Vagina (tissue), 2 donors: Measurements from ENCODE around the gene IMMP2L. TPM values are rescaled to one million over a fixed set of nuclear protein-coding genes. Genes with fewer than 3 reads are reported as not detected.
"Not testable (repeated sequence)": the region's sequence is repeated elsewhere in the genome, so short reads cannot be mapped to it uniquely, and the experiment has no call there.

ENCODE experiments used
- DNase-seq, 2 donors: peaks; one replicate each; pipeline ENCODE4 v3.0.0-alpha.2; 2017; ENCODE audit errors: extremely low spot score in 2 of 2
- H3K27ac ChIP-seq: fragments of 200-600 bp; sonication (generic); one replicate; pipeline ENCODE4 v1.5.1; 2019
- H3K27me3 ChIP-seq: fragments of 200-600 bp; sonication (generic); one replicate; pipeline ENCODE4 v1.5.1; 2019
- H3K36me3 ChIP-seq, 2 donors: fragments of 200-600 bp; sonication (generic); one replicate each; pipeline ENCODE4 v1.5.1; 2017 to 2019
- H3K4me1 ChIP-seq: fragments of 200-600 bp; sonication (generic); one replicate; pipeline ENCODE4 v1.5.1; 2019
- H3K4me3 ChIP-seq, 2 donors: fragments of 200-600 bp; sonication (generic); 1 replicate in 1 of 2; 2 replicates in 1 of 2; pipeline ENCODE4 v1.5.1; 2016 to 2019
- H3K9me3 ChIP-seq: fragments of 200-600 bp; sonication (generic); one replicate; pipeline ENCODE4 v1.5.1; 2019
- POLR2A ChIP-seq, 2 donors: fragments of 450-650 bp; IDR thresholded peaks; one replicate each; pipeline ENCODE4 v1.6.1; 2017; ENCODE audit warnings: antibody characterized with exemption in 2 of 2, mild to moderate bottlenecking in 2 of 2, moderate library complexity in 2 of 2
- POLR2AphosphoS5 ChIP-seq, 2 donors: sonication (generic); formaldehyde crosslinking; IDR thresholded peaks; one replicate each; pipeline ENCODE4 v1.9.0; 2017; ENCODE audit warnings: antibody characterized with exemption in 2 of 2, mild to moderate bottlenecking in 2 of 2, low read depth in 1 of 2; ENCODE audit not compliant: insufficient read depth in 1 of 2
- intact Hi-C: fragments of 100-400 bp; cut with DNase I; formaldehyde crosslinking; loops from one replicate; pipeline ENCODE4 v1.15.1; 2023
- total RNA-seq: library from RNA; depleted of rRNA; stranded (reverse); fragments of >200 nt; gene quantifications from one replicate; pipeline ENCODE4 v1.2.3, GENCODE V29; 2016
- TF ChIP-seq, protein P1 (sequence below), 3 experiments: fragments of 450-650 bp in 2 of 3; fragments of 200-600 bp in 1 of 3; sonication (generic) in 1 of 3; IDR thresholded peaks; one replicate each; pipeline ENCODE4 v1.5.1; 2017 to 2019; ENCODE audit warnings: antibody characterized with exemption in 3 of 3, mild to moderate bottlenecking in 2 of 3, moderate library complexity in 2 of 3

IMMP2L gene
- total RNA-seq, 1 donor from 2014 or later = 13.3 TPM

- no peak overlapping the region for H3K4me3 ChIP-seq
These were observed 101.6 kb downstream of the IMMP2L start for GRCh38 chr7:111460695-111461094.

GRCh38 chr7:111459757-111460280 lies 102.5 kb downstream of the IMMP2L start:
- H3K4me1 ChIP-seq = no peaks in the 10 kb centered on the region
- DNase-seq = no peak
- H3K9me3 ChIP-seq = no peaks in the 10 kb centered on the region
- intact Hi-C loops = no loop called here
- no peak overlapping the region for H3K4me3 ChIP-seq
- TF ChIP-seq, protein P1, sequence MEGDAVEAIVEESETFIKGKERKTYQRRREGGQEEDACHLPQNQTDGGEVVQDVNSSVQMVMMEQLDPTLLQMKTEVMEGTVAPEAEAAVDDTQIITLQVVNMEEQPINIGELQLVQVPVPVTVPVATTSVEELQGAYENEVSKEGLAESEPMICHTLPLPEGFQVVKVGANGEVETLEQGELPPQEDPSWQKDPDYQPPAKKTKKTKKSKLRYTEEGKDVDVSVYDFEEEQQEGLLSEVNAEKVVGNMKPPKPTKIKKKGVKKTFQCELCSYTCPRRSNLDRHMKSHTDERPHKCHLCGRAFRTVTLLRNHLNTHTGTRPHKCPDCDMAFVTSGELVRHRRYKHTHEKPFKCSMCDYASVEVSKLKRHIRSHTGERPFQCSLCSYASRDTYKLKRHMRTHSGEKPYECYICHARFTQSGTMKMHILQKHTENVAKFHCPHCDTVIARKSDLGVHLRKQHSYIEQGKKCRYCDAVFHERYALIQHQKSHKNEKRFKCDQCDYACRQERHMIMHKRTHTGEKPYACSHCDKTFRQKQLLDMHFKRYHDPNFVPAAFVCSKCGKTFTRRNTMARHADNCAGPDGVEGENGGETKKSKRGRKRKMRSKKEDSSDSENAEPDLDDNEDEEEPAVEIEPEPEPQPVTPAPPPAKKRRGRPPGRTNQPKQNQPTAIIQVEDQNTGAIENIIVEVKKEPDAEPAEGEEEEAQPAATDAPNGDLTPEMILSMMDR (IDR thresholded peaks at IDR 0.05) = no peak
- TF ChIP-seq POLR2A (IDR thresholded peaks at IDR 0.05) = no peak
- no peak for TF ChIP-seq POLR2AphosphoS5 (IDR thresholded peaks at IDR 0.05; ENCODE audit: insufficient read depth in 1 of 2, low read depth in 1 of 2)
- no peak overlapping the region for H3K27ac ChIP-seq
- H3K27me3 ChIP-seq = no peaks in the 10 kb centered on the region
- no peaks in the 10 kb centered on the region for H3K36me3 ChIP-seq

More at GRCh38 chr7:111460695-111461094, 101.6 kb downstream of the IMMP2L start:
- Histone ChIP-seq H3K27me3 (no peaks in the 10 kb centered on the region), H3K27ac (no peak overlapping the region), H3K4me1 (no peaks in the 10 kb centered on the region), H3K36me3 (no peaks in the 10 kb centered on the region), H3K9me3 (no peaks in the 10 kb centered on the region)
- no peak for DNase-seq
- TF ChIP-seq POLR2AphosphoS5 (IDR thresholded peaks at IDR 0.05; ENCODE audit: insufficient read depth in 1 of 2, low read depth in 1 of 2) (no peak), POLR2A (IDR thresholded peaks at IDR 0.05) (no peak)
- TF ChIP-seq, protein P1 (IDR thresholded peaks at IDR 0.05) = no peak
- intact Hi-C loops = no loop called here

DNA sequence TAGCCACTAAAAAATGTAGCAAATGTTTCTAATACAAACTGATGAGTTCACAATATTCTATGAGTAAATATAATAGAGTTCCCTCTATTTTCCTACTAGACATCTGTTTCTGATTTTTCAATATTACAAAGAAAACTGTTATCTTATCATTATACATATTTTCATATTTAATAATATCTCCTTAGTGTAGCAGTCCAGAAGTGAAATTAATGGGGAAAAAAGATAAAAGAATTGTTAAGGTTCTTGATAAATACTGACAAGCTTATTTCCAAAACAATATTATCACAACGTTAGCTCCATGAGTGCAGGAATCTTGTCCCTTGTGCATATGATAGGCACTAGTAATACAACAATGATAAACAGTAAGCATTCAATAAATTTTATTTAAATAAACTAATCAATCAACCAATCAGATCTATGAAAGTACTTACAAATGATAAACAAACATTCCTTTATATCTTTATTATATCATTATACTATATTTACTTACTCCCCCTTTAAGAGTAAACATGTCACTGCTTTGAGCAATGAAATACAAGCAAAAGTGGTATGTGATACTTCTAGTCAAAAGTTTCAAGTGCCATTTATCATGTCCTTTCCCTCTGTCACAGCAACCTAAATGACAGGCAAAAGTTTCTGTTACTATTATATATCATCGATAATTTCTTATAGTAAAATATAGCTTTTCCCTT lies 103.1 kb downstream of the IMMP2L start:
- H3K4me1 ChIP-seq = no peaks in the 10 kb centered on the region
- H3K27ac ChIP-seq = no peak overlapping the region
- no peaks in the 10 kb centered on the region for H3K9me3 ChIP-seq
- intact Hi-C loops = no loop called here
- no peak for DNase-seq
- no peak for TF ChIP-seq POLR2AphosphoS5 (IDR thresholded peaks at IDR 0.05; ENCODE audit: insufficient read depth in 1 of 2, low read depth in 1 of 2)
- no peak for TF ChIP-seq POLR2A (IDR thresholded peaks at IDR 0.05)
- TF ChIP-seq, protein P1 (IDR thresholded peaks at IDR 0.05) = no peak
- no peaks in the 10 kb centered on the region for H3K27me3 ChIP-seq
- H3K4me3 ChIP-seq = no peak overlapping the region
- H3K36me3 ChIP-seq = no peaks in the 10 kb centered on the region

- H3K4me3 ChIP-seq, intact Hi-C loops: not testable (repeated sequence)
These were observed 111.6 kb downstream of the IMMP2L start for GRCh38 chr7:111450705-111451104.

DNA sequence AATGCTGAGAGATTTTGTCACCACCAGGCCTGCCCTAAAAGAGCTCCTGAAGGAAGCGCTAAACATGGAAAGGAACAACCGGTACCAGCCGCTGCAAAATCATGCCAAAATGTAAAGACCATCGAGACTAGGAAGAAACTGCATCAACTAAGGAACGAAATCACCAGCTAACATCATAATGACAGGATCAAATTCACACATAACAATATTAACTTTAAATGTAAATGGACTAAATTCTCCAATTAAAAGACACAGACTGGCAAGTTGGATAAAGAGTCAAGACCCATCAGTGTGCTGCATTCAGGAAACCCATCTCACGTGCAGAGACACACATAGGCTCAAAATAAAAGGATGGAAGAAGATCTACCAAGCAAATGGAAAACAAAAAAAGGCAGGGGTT lies 114.8 kb downstream of the IMMP2L start:
- H3K4me1 ChIP-seq, intact Hi-C loops: not testable (repeated sequence)

More at GRCh38 chr7:111450705-111451104, 111.6 kb downstream of the IMMP2L start:
- not testable (repeated sequence) for H3K9me3 ChIP-seq, DNase-seq, H3K36me3 ChIP-seq, H3K27ac ChIP-seq, H3K27me3 ChIP-seq, H3K4me1 ChIP-seq

DNA sequence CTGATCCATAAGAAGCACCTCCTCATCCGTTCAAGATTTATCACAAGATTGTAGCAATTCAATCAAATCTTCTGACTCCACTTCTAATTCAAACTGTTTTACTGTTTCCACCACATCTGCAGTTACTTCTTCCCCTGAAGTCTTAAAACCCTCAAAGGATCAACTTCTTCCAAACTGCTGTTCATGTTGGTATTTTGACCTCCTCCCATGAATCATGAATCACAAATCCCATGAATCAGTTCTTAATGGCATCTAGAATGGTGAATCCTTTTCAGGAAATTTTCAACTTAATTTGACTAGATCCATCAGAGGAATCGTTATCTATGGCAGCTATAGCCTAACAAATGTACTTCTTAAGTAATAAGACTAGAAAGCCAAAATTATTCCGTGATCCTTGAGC lies 122.3 kb downstream of the IMMP2L start:
- DNase-seq = no peak
- H3K4me1 ChIP-seq = no peaks in the 10 kb centered on the region
- H3K36me3 ChIP-seq = no peaks in the 10 kb centered on the region
- TF ChIP-seq, protein P1 (IDR thresholded peaks at IDR 0.05) = no peak
- no peak overlapping the region for H3K27ac ChIP-seq
- no peaks in the 10 kb centered on the region for H3K27me3 ChIP-seq
- no peaks in the 10 kb centered on the region for H3K9me3 ChIP-seq
- intact Hi-C loops = no loop called here
- H3K4me3 ChIP-seq = no peak overlapping the region

More for the DNA sequence above, 114.8 kb downstream of the IMMP2L start:
- H3K27me3 ChIP-seq, DNase-seq, H3K4me3 ChIP-seq, H3K36me3 ChIP-seq, H3K9me3 ChIP-seq, H3K27ac ChIP-seq: not testable (repeated sequence)
